ENCODE results near the gene STX3. TPM values are rescaled to one million over a fixed set of nuclear protein-coding genes. Genes with fewer than 3 reads are reported as not detected.

Gene STX3
- total RNA-seq, 1 experiment from 2014 or later = 20.4 TPM

GRCh38 chr11:59822989-59823566 lies 67.9 kb downstream of the STX3 start:
- intact Hi-C loops (cut with micrococcal nuclease) = loop anchor here (1.0 to 5.0 kb wide), 4 partner anchors 96 to 428 kb away; no protein-coding TSS in a partner anchor
- Histone ChIP-seq H3K9me3 (ENCODE audit: control insufficient read depth in 1 of 2, insufficient read depth in 1 of 2, low read depth in 1 of 2, low read length in 2 of 2) (no peaks in the 10 kb centered on the region), H3K27me3 (ENCODE audit: insufficient read depth, low read length) (no peaks in the 10 kb centered on the region), H3K36me3 (ENCODE audit: control insufficient read depth in 1 of 2, insufficient read depth in 2 of 2, low read length in 2 of 2) (no peaks in the 10 kb centered on the region), H3K27ac (ENCODE audit: low read depth, low read length) (no peak overlapping the region), H3K9me2 (ENCODE audit: insufficient read depth) (no peaks in the 10 kb centered on the region), H3K4me1 (ENCODE audit: control insufficient read depth in 1 of 2, insufficient read depth in 2 of 2, low read length in 2 of 2) (peaks cover 0 to 4% of the 10 kb centered on the region in 2 experiments; a peak in 1 of 4 replicates), H3K79me2 (ENCODE audit: insufficient read depth, low read length) (no peaks in the 10 kb centered on the region), H3K9ac (ENCODE audit: low read length) (no peak overlapping the region), H3K4me2 (ENCODE audit: low read length) (peak overlapping the region; percentile 47), H4K20me1 (ENCODE audit: insufficient read depth) (no peaks in the 10 kb centered on the region), H2AFZ (ENCODE audit: low read depth, low read length, poor library complexity, severe bottlenecking) (peak overlapping the region; percentile 90), H3K4me3 (replicated peaks in 1 of 2; ENCODE audit: low read depth in 1 of 2, low read length in 2 of 2) (no peak overlapping the region)
- peak; percentile 69 for DNase-seq (ENCODE audit: low read depth, low spot score)
- ChIA-PET POLR2A (no interaction called here), CTCF (interaction anchor here (0.6 to 1.3 kb wide), 5 partner anchors 9 to 428 kb away, joined by 3 to 37 read pairs (median 4); no protein-coding TSS in a partner anchor), RAD21 (ENCODE audit: low non-redundant PET in 1 of 2, low total read pairs in 2 of 2, uncharacterized antibody in 2 of 2, unreplicated experiment in 2 of 2) (interaction anchor here (0.6 to 1.0 kb wide), 4 partner anchors 96 to 428 kb away, joined by 3 to 9 read pairs (median 4); no protein-coding TSS in a partner anchor)
- BruUV-seq (replicated peaks) = no TSS peak
- TF ChIP-seq SIN3A (IDR thresholded peaks at IDR 0.05; ENCODE audit: low read depth) = no peak
- peak; percentile 94 for TF ChIP-seq RAD21 (IDR thresholded peaks at IDR 0.05; ENCODE audit: low read depth)
- TF ChIP-seq, protein P1, sequence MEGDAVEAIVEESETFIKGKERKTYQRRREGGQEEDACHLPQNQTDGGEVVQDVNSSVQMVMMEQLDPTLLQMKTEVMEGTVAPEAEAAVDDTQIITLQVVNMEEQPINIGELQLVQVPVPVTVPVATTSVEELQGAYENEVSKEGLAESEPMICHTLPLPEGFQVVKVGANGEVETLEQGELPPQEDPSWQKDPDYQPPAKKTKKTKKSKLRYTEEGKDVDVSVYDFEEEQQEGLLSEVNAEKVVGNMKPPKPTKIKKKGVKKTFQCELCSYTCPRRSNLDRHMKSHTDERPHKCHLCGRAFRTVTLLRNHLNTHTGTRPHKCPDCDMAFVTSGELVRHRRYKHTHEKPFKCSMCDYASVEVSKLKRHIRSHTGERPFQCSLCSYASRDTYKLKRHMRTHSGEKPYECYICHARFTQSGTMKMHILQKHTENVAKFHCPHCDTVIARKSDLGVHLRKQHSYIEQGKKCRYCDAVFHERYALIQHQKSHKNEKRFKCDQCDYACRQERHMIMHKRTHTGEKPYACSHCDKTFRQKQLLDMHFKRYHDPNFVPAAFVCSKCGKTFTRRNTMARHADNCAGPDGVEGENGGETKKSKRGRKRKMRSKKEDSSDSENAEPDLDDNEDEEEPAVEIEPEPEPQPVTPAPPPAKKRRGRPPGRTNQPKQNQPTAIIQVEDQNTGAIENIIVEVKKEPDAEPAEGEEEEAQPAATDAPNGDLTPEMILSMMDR (IDR thresholded peaks at IDR 0.05 in 2 of 3, conservative IDR thresholded peaks at IDR 0.05 in 1 of 3; ENCODE audit: borderline replicate concordance in 1 of 3, insufficient read depth in 1 of 3, low read depth in 2 of 3, low read length in 2 of 3) = peak; percentile 63 to 90 (median 87)
- TF ChIP-seq ZNF274 (IDR thresholded peaks at IDR 0.05; ENCODE audit: low read depth, low read length) = no peak
- TF ChIP-seq CEBPB (IDR thresholded peaks at IDR 0.05; ENCODE audit: low read depth) = peak; percentile 88
- ATAC-seq = peak; percentile 99

- H4K20me1 ChIP-seq (ENCODE audit: insufficient read depth) = no peaks in the 10 kb centered on the region
- no peak overlapping the region for H2AFZ ChIP-seq (ENCODE audit: low read depth, low read length, poor library complexity, severe bottlenecking)
- intact Hi-C loops (cut with micrococcal nuclease) = no loop called here
- ChIA-PET POLR2A (no interaction called here), RAD21 (ENCODE audit: low non-redundant PET in 1 of 2, low total read pairs in 2 of 2, uncharacterized antibody in 2 of 2, unreplicated experiment in 2 of 2) (no interaction called here), CTCF (no interaction called here)
- DNase-seq (ENCODE audit: low read depth, low spot score) (no peak), ATAC-seq (no peak)
- H3K4me3 ChIP-seq (replicated peaks in 1 of 2; ENCODE audit: low read depth in 1 of 2, low read length in 2 of 2) = no peak overlapping the region
- H3K4me2 ChIP-seq (ENCODE audit: low read length) = no peak overlapping the region
- H3K9me2 ChIP-seq (ENCODE audit: insufficient read depth) = 0 out of 2 replicates have a peak, but pooled peaks cover 4% of the 10 kb centered on the region
- H3K79me2 ChIP-seq (ENCODE audit: insufficient read depth, low read length) = no peaks in the 10 kb centered on the region
- no peaks in the 10 kb centered on the region for H3K27me3 ChIP-seq (ENCODE audit: insufficient read depth, low read length)
- H3K4me1 ChIP-seq (ENCODE audit: control insufficient read depth in 1 of 2, insufficient read depth in 2 of 2, low read length in 2 of 2) = no peaks in the 10 kb centered on the region
- H3K9me3 ChIP-seq (ENCODE audit: control insufficient read depth in 1 of 2, insufficient read depth in 1 of 2, low read depth in 1 of 2, low read length in 2 of 2) = no peaks in the 10 kb centered on the region
- H3K9ac ChIP-seq (ENCODE audit: low read length) = no peak overlapping the region
- H3K27ac ChIP-seq (ENCODE audit: low read depth, low read length) = no peak overlapping the region
- BruUV-seq (replicated peaks) = no TSS peak
- H3K36me3 ChIP-seq (ENCODE audit: control insufficient read depth in 1 of 2, insufficient read depth in 2 of 2, low read length in 2 of 2) = no peaks in the 10 kb centered on the region
- TF ChIP-seq JUND (IDR thresholded peaks at IDR 0.05) = no peak
- no peak for TF ChIP-seq EZH2 (IDR thresholded peaks at IDR 0.05)
- TF ChIP-seq ELF1 (IDR thresholded peaks at IDR 0.05; ENCODE audit: borderline replicate concordance, low read depth) = no peak
- no peak for TF ChIP-seq TCF7L2 (IDR thresholded peaks at IDR 0.05; ENCODE audit: borderline replicate concordance, extremely low read depth, insufficient read depth, insufficient read length)
- TF ChIP-seq SRF (IDR thresholded peaks at IDR 0.05; ENCODE audit: low read depth) = no peak
- TF ChIP-seq, protein P2, sequence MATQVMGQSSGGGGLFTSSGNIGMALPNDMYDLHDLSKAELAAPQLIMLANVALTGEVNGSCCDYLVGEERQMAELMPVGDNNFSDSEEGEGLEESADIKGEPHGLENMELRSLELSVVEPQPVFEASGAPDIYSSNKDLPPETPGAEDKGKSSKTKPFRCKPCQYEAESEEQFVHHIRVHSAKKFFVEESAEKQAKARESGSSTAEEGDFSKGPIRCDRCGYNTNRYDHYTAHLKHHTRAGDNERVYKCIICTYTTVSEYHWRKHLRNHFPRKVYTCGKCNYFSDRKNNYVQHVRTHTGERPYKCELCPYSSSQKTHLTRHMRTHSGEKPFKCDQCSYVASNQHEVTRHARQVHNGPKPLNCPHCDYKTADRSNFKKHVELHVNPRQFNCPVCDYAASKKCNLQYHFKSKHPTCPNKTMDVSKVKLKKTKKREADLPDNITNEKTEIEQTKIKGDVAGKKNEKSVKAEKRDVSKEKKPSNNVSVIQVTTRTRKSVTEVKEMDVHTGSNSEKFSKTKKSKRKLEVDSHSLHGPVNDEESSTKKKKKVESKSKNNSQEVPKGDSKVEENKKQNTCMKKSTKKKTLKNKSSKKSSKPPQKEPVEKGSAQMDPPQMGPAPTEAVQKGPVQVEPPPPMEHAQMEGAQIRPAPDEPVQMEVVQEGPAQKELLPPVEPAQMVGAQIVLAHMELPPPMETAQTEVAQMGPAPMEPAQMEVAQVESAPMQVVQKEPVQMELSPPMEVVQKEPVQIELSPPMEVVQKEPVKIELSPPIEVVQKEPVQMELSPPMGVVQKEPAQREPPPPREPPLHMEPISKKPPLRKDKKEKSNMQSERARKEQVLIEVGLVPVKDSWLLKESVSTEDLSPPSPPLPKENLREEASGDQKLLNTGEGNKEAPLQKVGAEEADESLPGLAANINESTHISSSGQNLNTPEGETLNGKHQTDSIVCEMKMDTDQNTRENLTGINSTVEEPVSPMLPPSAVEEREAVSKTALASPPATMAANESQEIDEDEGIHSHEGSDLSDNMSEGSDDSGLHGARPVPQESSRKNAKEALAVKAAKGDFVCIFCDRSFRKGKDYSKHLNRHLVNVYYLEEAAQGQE (IDR thresholded peaks at IDR 0.05; ENCODE audit: low read depth) = no peak
- TF ChIP-seq, protein P1 (IDR thresholded peaks at IDR 0.05 in 2 of 3, conservative IDR thresholded peaks at IDR 0.05 in 1 of 3; ENCODE audit: borderline replicate concordance in 1 of 3, insufficient read depth in 1 of 3, low read depth in 2 of 3, low read length in 2 of 3) = no peak
These were observed 74.2 kb downstream of the STX3 start for GRCh38 chr11:59829358-59829757.
